HEK293 (cell line): ENCODE data around the gene SFMBT2.

ENCODE experiments used
- CTCF ChIA-PET: fragments of 350-600 bp; formaldehyde crosslinking; extraction: SDS; loops from one replicate; lab custom pipeline; 2021; ENCODE audit warnings: antibody characterized with exemption; lab: Yijun Ruan, JAX
- POLR2A ChIA-PET: fragments of 300-600 bp; formaldehyde crosslinking; extraction: SDS; loops from one replicate; lab custom pipeline; 2020; ENCODE audit warnings: antibody characterized with exemption, inconsistent platforms; lab: Yijun Ruan, JAX
- H3K27ac ChIP-seq: fragments of 200-500 bp; sonication (Bioruptor generic); 2 replicates; pipeline ENCODE4 v1.5.1; 2014; ENCODE audit warnings: low read depth, low read length, control low read depth, inconsistent platforms; ENCODE audit errors: extremely low read depth
- H3K36me3 ChIP-seq, 2 experiments: fragments of 200-500 bp in 1 of 2; sonication (Bioruptor generic) in 1 of 2; 1 replicate in 1 of 2; 2 replicates in 1 of 2; pipeline ENCODE4 v1.5.1; 2014 to 2017; ENCODE audit warnings: inconsistent platforms in 2 of 2, low read length in 2 of 2; ENCODE audit not compliant: control insufficient read depth in 2 of 2, insufficient read depth in 1 of 2
- H3K4me1 ChIP-seq: fragments of 200-500 bp; sonication (Bioruptor generic); 2 replicates; pipeline ENCODE4 v1.5.1; 2014; ENCODE audit warnings: mild to moderate bottlenecking, low read length, inconsistent platforms; ENCODE audit not compliant: control insufficient read depth, insufficient read depth
- H3K4me3 ChIP-seq: 2 replicates; pipeline ENCODE4 v1.5.1; 2011; ENCODE audit warnings: low read depth, mild to moderate bottlenecking, control low read depth, low read length, moderate library complexity
- H3K9me3 ChIP-seq: fragments of 200-500 bp; sonication (Bioruptor generic); 2 replicates; pipeline ENCODE4 v1.5.1; 2014; ENCODE audit warnings: low read depth, low read length, inconsistent platforms; ENCODE audit not compliant: control insufficient read depth, insufficient read depth
- HOXD13 ChIP-seq: sonication (generic); formaldehyde crosslinking; IDR thresholded peaks from 2 replicates; pipeline ENCODE4 v1.8.0; 2022; ENCODE audit warnings: missing genetic modification reagents, borderline replicate concordance
- KLF1 ChIP-seq: fragments of 450-650 bp; formaldehyde crosslinking; IDR thresholded peaks from 2 replicates; pipeline ENCODE4 v1.5.1; 2016; ENCODE audit warnings: missing biosample characterization, missing genetic modification characterization
- KLF10 ChIP-seq: fragments of 450-650 bp; IDR thresholded peaks from 2 replicates; pipeline ENCODE4 v1.5.1; 2018; ENCODE audit warnings: missing biosample characterization, mild to moderate bottlenecking, missing genetic modification characterization
- KLF17 ChIP-seq: fragments of 450-650 bp; formaldehyde crosslinking; IDR thresholded peaks from 2 replicates; pipeline ENCODE4 v1.5.1; 2016; ENCODE audit warnings: missing biosample characterization, missing genetic modification characterization
- MYNN ChIP-seq: fragments of 450-650 bp; formaldehyde crosslinking; IDR thresholded peaks from 2 replicates; pipeline ENCODE4 v1.5.1; 2016; ENCODE audit warnings: missing biosample characterization, missing genetic modification characterization, borderline replicate concordance
- PRDM1 ChIP-seq: fragments of 450-650 bp; formaldehyde crosslinking; IDR thresholded peaks from 2 replicates; pipeline ENCODE4; 2016; ENCODE audit warnings: missing biosample characterization, missing genetic modification characterization
- SCRT1 ChIP-seq: fragments of 450-650 bp; formaldehyde crosslinking; IDR thresholded peaks from 2 replicates; pipeline ENCODE4 v1.5.1; 2016; ENCODE audit warnings: missing biosample characterization, missing genetic modification characterization, borderline replicate concordance
- SP3 ChIP-seq: fragments of 450-650 bp; formaldehyde crosslinking; IDR thresholded peaks from 2 replicates; pipeline ENCODE4 v1.5.1; 2016; ENCODE audit warnings: missing biosample characterization, missing genetic modification characterization
- TCF7L2 ChIP-seq: IDR thresholded peaks from 2 replicates; pipeline ENCODE4 v1.6.1; 2011; ENCODE audit warnings: low read depth, mild to moderate bottlenecking, inconsistent platforms, low read length, moderate library complexity, borderline replicate concordance
- ZBTB10 ChIP-seq: fragments of 450-650 bp; formaldehyde crosslinking; IDR thresholded peaks from 2 replicates; pipeline ENCODE4 v1.5.1; 2016; ENCODE audit warnings: missing biosample characterization, missing genetic modification characterization
- ZBTB26 ChIP-seq: fragments of 450-650 bp; formaldehyde crosslinking; optimal IDR thresholded peaks from 2 replicates; pipeline ENCODE3; 2016; ENCODE audit warnings: missing biosample characterization, mild to moderate bottlenecking, missing genetic modification characterization
- ZNF121 ChIP-seq: fragments of 450-650 bp; formaldehyde crosslinking; IDR thresholded peaks from 2 replicates; pipeline ENCODE4 v1.5.1; 2016; ENCODE audit warnings: missing biosample characterization, missing genetic modification characterization
- ZNF132 ChIP-seq: fragments of 450-650 bp; formaldehyde crosslinking; IDR thresholded peaks from 2 replicates; pipeline ENCODE4 v1.5.1; 2017; ENCODE audit warnings: missing biosample characterization, missing genetic modification characterization, borderline replicate concordance
- ZNF18 ChIP-seq: fragments of 450-650 bp; formaldehyde crosslinking; IDR thresholded peaks from 2 replicates; pipeline ENCODE4 v1.5.1; 2016; ENCODE audit warnings: missing biosample characterization, missing genetic modification characterization
- ZNF24 ChIP-seq: fragments of 450-650 bp; formaldehyde crosslinking; IDR thresholded peaks from 2 replicates; pipeline ENCODE4 v1.5.1; 2016; ENCODE audit warnings: missing biosample characterization, missing genetic modification characterization
- ZNF292 ChIP-seq: fragments of 450-650 bp; formaldehyde crosslinking; IDR thresholded peaks from 2 replicates; pipeline ENCODE4 v1.5.1; 2016; ENCODE audit warnings: low read depth, missing biosample characterization, missing genetic modification characterization, borderline replicate concordance
- ZNF362 ChIP-seq: fragments of 450-650 bp; formaldehyde crosslinking; IDR thresholded peaks from 2 replicates; pipeline ENCODE4 v1.5.1; 2016; ENCODE audit warnings: missing biosample characterization, missing genetic modification characterization
- ZNF391 ChIP-seq: fragments of 450-650 bp; formaldehyde crosslinking; IDR thresholded peaks from 2 replicates; pipeline ENCODE4 v1.5.1; 2016; ENCODE audit warnings: low read depth, missing biosample characterization, missing genetic modification characterization, borderline replicate concordance
- ZNF513 ChIP-seq: fragments of 450-650 bp; IDR thresholded peaks from 2 replicates; pipeline ENCODE4 v1.5.1; 2018; ENCODE audit warnings: missing biosample characterization, missing genetic modification characterization
- ZNF791 ChIP-seq: fragments of 450-650 bp; formaldehyde crosslinking; IDR thresholded peaks from 2 replicates; pipeline ENCODE4 v1.5.1; 2016; ENCODE audit warnings: missing biosample characterization, missing genetic modification characterization
- ZNF837 ChIP-seq: fragments of 450-650 bp; formaldehyde crosslinking; IDR thresholded peaks from 2 replicates; pipeline ENCODE4 v1.5.1; 2016; ENCODE audit warnings: missing biosample characterization, missing genetic modification characterization
- ZSCAN16 ChIP-seq: fragments of 450-650 bp; formaldehyde crosslinking; IDR thresholded peaks from 2 replicates; pipeline ENCODE4 v1.5.1; 2016; ENCODE audit warnings: missing biosample characterization, missing genetic modification characterization

The SFMBT2 gene

GRCh38 chr10:7433861-7434260 is 23.0 kb upstream of the SFMBT2 start:
- POLR2A ChIA-PET, result interaction anchor here (0.6 kb wide), 1 partner anchor 497 kb away, joined by 5 read pairs; no protein-coding TSS in a partner anchor
- CTCF ChIA-PET, result no interaction called here
- H3K27ac ChIP-seq, result peak overlapping the region; percentile 65
- H3K4me3 ChIP-seq, result no peak overlapping the region
- no peaks in the 10 kb centered on the region for H3K36me3 ChIP-seq
- peak; percentile 83 for TF ChIP-seq ZNF121 (tag by site-specific recombination)
- 0 out of 2 replicates have a peak, but pooled peaks have one; percentile 61 for TF ChIP-seq ZNF362 (tag by site-specific recombination)
- TF ChIP-seq HOXD13 (CRISPR knock-in tag), result no peak
- no peaks in the 10 kb centered on the region for H3K9me3 ChIP-seq
- peaks cover 15% of the 10 kb centered on the region for H3K4me1 ChIP-seq

- peak overlapping the region; percentile 65 for H3K27ac ChIP-seq
- ChIA-PET POLR2A (no interaction called here), CTCF (no interaction called here)
- H3K4me3 ChIP-seq, result no peak overlapping the region
- peaks cover 8% of the 10 kb centered on the region for H3K4me1 ChIP-seq
- no peaks in the 10 kb centered on the region for H3K36me3 ChIP-seq
- H3K9me3 ChIP-seq, result no peaks in the 10 kb centered on the region
- TF ChIP-seq ZNF791 (tag by site-specific recombination) (no peak), KLF17 (0 out of 2 replicates have a peak, but pooled peaks have one; percentile 25), KLF1 (tag by site-specific recombination) (no peak), KLF10 (tag by site-specific recombination) (peak; percentile 87), MYNN (peak; percentile 86), SP3 (tag by site-specific recombination) (no peak), ZNF391 (0 out of 2 replicates have a peak, but pooled peaks have one; percentile 19), ZBTB26 (tag by site-specific recombination) (no peak), ZNF18 (tag by site-specific recombination) (peak; percentile 78), ZBTB10 (tag by site-specific recombination) (no peak), PRDM1 (no peak), SCRT1 (tag by site-specific recombination) (no peak), TCF7L2 (0 out of 2 replicates have a peak, but pooled peaks have one; percentile 22), ZNF132 (tag by site-specific recombination) (no peak), ZNF837 (tag by site-specific recombination) (no peak), ZNF513 (tag by site-specific recombination) (no peak), ZSCAN16 (tag by site-specific recombination) (no peak; the same call in 1 of the 2 replicates), ZNF24 (tag by site-specific recombination) (no peak), ZNF292 (tag by site-specific recombination) (no peak)
Observed at GRCh38 chr10:7432884-7433726, 22.3 kb upstream of the SFMBT2 start.
